Breast epithelium (tissue), 3 donors: Measurements from ENCODE around the gene SH2D3A.
"Not testable (repeated sequence)": the region's sequence is repeated elsewhere in the genome, so short reads cannot be mapped to it uniquely, and the experiment has no call there.

Source experiments
- CTCF ChIP-seq, 3 donors: fragments of 450-650 bp; IDR thresholded peaks; one replicate each; pipeline ENCODE4 v1.5.1; 2016 to 2017; ENCODE audit warnings: antibody characterized with exemption in 3 of 3, mild to moderate bottlenecking in 3 of 3, moderate library complexity in 3 of 3
- POLR2AphosphoS5 ChIP-seq, 3 donors: sonication (generic); formaldehyde crosslinking; IDR thresholded peaks; one replicate each; pipeline ENCODE4 v1.6.1; 2017; ENCODE audit warnings: antibody characterized with exemption in 3 of 3

GRCh38 chr19:6762253-6762797 lies 4.9 kb downstream of the SH2D3A start:
- TF ChIP-seq CTCF, POLR2AphosphoS5 (IDR thresholded peaks at IDR 0.05): not testable (repeated sequence)
